ENCODE data around the gene PEX11A.

GRCh38 chr15:89693696-89694095, 3.1 kb upstream of the PEX11A start:
- no peak for TF ChIP-seq TCF12 (IDR thresholded peaks at IDR 0.05; ENCODE audit: low read depth)
- TF ChIP-seq TAF1 (IDR thresholded peaks at IDR 0.05; ENCODE audit: low read depth): no peak
- no peak for TF ChIP-seq USF1 (IDR thresholded peaks at IDR 0.05)
- no peak for TF ChIP-seq CEBPB (IDR thresholded peaks at IDR 0.05)
- TF ChIP-seq TEAD4 (IDR thresholded peaks at IDR 0.05): no peak
- TF ChIP-seq REST (IDR thresholded peaks at IDR 0.05; ENCODE audit: low read depth): no peak
- TF ChIP-seq MAX (IDR thresholded peaks at IDR 0.05): no peak
